Fibroblast of upper back skin (primary cell): ENCODE data around the gene SAP130.

Experiments used
- DNase-seq: peaks from one replicate; pipeline ENCODE4 v3.0.0-alpha.2; 2013

SAP130 gene

GRCh38 chr2:128024816-128025215 is 3.0 kb downstream of the SAP130 start:
- no peak for DNase-seq

- DNase-seq = no peak
Observed at GRCh38 chr2:128017561-128017960, 10.3 kb downstream of the SAP130 start.

- no peak for DNase-seq
Observed at GRCh38 chr2:128016620-128017019, 11.2 kb downstream of the SAP130 start.

GRCh38 chr2:128012698-128013097 is 15.2 kb downstream of the SAP130 start:
- no peak for DNase-seq

GRCh38 chr2:128008074-128008672 is 19.7 kb downstream of the SAP130 start:
- no peak for DNase-seq

- no peak for DNase-seq
Observed at GRCh38 chr2:128004509-128004908, 23.4 kb downstream of the SAP130 start.

- no peak for DNase-seq
Observed at GRCh38 chr2:128003463-128003862, 24.4 kb downstream of the SAP130 start.

GRCh38 chr2:127996160-127996559 is 31.7 kb downstream of the SAP130 start:
- DNase-seq = no peak

GRCh38 chr2:127995725-127996124 is 32.1 kb downstream of the SAP130 start:
- no peak for DNase-seq

GRCh38 chr2:127993659-127994058 is 34.2 kb downstream of the SAP130 start:
- no peak for DNase-seq

- no peak for DNase-seq
Observed at GRCh38 chr2:127991742-127992141, 36.1 kb downstream of the SAP130 start.

- DNase-seq = no peak
Observed at GRCh38 chr2:127986548-127987079, 41.2 kb downstream of the SAP130 start.

GRCh38 chr2:127985735-127986134 is 42.1 kb downstream of the SAP130 start:
- DNase-seq = no peak

GRCh38 chr2:127985026-127985734 is 42.7 kb downstream of the SAP130 start:
- DNase-seq = no peak

- DNase-seq = no peak
Observed at GRCh38 chr2:127984551-127984950, 43.3 kb downstream of the SAP130 start.

- no peak for DNase-seq
Observed at GRCh38 chr2:127969446-127969845, 58.4 kb downstream of the SAP130 start.

GRCh38 chr2:127968610-127969339 is 59.1 kb downstream of the SAP130 start:
- DNase-seq = peak; percentile 28

GRCh38 chr2:127961729-127962128 is 66.1 kb downstream of the SAP130 start:
- no peak for DNase-seq

GRCh38 chr2:127957240-127957639 is 70.6 kb downstream of the SAP130 start:
- no peak for DNase-seq

- no peak for DNase-seq
Observed at GRCh38 chr2:127954857-127955256, 73.0 kb downstream of the SAP130 start.

- DNase-seq = peak; percentile 70
Observed at GRCh38 chr2:127953849-127954248, 74.0 kb downstream of the SAP130 start.

- no peak for DNase-seq
Observed at GRCh38 chr2:127953128-127953718, 74.6 kb downstream of the SAP130 start.

GRCh38 chr2:127951026-127951425 is 76.8 kb downstream of the SAP130 start:
- DNase-seq = peak; percentile 13
